HEK293 (cell line): ENCODE measurements around the gene AMT.

Source experiments
- ZNF148 ChIP-seq: fragments of 450-650 bp; formaldehyde crosslinking; IDR thresholded peaks from 2 replicates; pipeline ENCODE4 v1.5.0; 2017; ENCODE audit warnings: missing biosample characterization, missing genetic modification characterization, borderline replicate concordance
- ZNF701 ChIP-seq: fragments of 450-650 bp; formaldehyde crosslinking; IDR thresholded peaks from 2 replicates; pipeline ENCODE4 v1.5.1; 2016; ENCODE audit warnings: missing biosample characterization, missing genetic modification characterization
- ZNF768 ChIP-seq: fragments of 450-650 bp; formaldehyde crosslinking; IDR thresholded peaks from 2 replicates; pipeline ENCODE4 v1.5.1; 2018; ENCODE audit warnings: missing biosample characterization, mild to moderate bottlenecking, missing genetic modification characterization
- ZNF843 ChIP-seq: fragments of 450-650 bp; formaldehyde crosslinking; IDR thresholded peaks from 2 replicates; pipeline ENCODE4 v1.5.1; 2016; ENCODE audit warnings: missing biosample characterization, missing genetic modification characterization

The AMT gene

GRCh38 chr3:49370585-49371290 is 51.5 kb downstream of the AMT start (continued):
- TF ChIP-seq ZNF843 (tag by site-specific recombination) (no peak), ZNF148 (tag by site-specific recombination) (no peak), ZNF768 (tag by site-specific recombination) (no peak), ZNF701 (tag by site-specific recombination) (no peak)
- TF ChIP-seq, all 188 proteins: peak for 0
